ENCODE data around the gene ASCC3.

DNA sequence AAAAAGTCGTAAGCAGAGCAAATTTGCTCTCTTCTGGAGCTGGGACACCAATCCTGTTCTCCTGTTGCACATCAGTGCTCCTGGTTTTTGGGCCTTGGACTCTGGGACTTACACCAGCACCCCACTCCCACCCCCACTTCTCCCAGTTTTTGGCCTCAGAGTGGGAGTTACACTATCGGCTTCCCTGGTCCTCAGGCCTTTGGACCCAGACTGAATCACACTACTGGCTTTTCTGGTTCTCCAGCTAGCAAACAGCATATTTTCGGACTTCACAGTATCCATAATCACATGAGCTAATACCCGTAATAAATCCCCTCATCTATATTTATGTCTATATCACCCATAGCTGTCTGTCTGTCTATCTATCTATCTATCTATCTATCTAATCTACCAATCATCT lies 23.2 kb upstream of the ASCC3 start:
- TF ChIP-seq, protein P1, sequence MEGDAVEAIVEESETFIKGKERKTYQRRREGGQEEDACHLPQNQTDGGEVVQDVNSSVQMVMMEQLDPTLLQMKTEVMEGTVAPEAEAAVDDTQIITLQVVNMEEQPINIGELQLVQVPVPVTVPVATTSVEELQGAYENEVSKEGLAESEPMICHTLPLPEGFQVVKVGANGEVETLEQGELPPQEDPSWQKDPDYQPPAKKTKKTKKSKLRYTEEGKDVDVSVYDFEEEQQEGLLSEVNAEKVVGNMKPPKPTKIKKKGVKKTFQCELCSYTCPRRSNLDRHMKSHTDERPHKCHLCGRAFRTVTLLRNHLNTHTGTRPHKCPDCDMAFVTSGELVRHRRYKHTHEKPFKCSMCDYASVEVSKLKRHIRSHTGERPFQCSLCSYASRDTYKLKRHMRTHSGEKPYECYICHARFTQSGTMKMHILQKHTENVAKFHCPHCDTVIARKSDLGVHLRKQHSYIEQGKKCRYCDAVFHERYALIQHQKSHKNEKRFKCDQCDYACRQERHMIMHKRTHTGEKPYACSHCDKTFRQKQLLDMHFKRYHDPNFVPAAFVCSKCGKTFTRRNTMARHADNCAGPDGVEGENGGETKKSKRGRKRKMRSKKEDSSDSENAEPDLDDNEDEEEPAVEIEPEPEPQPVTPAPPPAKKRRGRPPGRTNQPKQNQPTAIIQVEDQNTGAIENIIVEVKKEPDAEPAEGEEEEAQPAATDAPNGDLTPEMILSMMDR (conservative IDR thresholded peaks at IDR 0.05; ENCODE audit: low read length), result no peak
- no peak for TF ChIP-seq EZH2phosphoT487 (IDR thresholded peaks at IDR 0.05; ENCODE audit: borderline replicate concordance, low read depth, low read length)

Measured in OCI-LY7 (cell line).